ENCODE data around the gene CRYBG3. TPM values are rescaled to one million over a fixed set of nuclear protein-coding genes. Genes with fewer than 3 reads are reported as not detected.

The CRYBG3 gene
- total RNA-seq, 1 experiment from 2014 or later, result 5.9 TPM

- Histone ChIP-seq H2AFZ (ENCODE audit: low read length) (no peak overlapping the region), H2BK5ac (ENCODE audit: insufficient read length, low read length) (no peak overlapping the region), H4K8ac (replicated peaks; ENCODE audit: insufficient read length, low read depth, low read length) (no peak overlapping the region), H4K5ac (ENCODE audit: insufficient read length, low read depth, low read length) (no peak overlapping the region), H3K79me1 (ENCODE audit: insufficient read depth, low read depth, low read length, poor library complexity, severe bottlenecking) (no peaks in the 10 kb centered on the region), H3K56ac (ENCODE audit: insufficient read length, low read depth, low read length) (no peak overlapping the region), H3K23ac (ENCODE audit: insufficient read length, low read depth, low read length) (no peak overlapping the region), H3T11ph (ENCODE audit: low read length) (no peak overlapping the region), H3K79me2 (ENCODE audit: insufficient read depth, low read length) (no peaks in the 10 kb centered on the region), H3K18ac (ENCODE audit: insufficient read length, low read depth, low read length) (no peak overlapping the region), H3K27me3 (ENCODE audit: insufficient read depth, low read length) (no peaks in the 10 kb centered on the region), H3K9me3 (ENCODE audit: control insufficient read depth, low read depth, low read length) (no peaks in the 10 kb centered on the region), H3K14ac (ENCODE audit: insufficient read depth, low read length) (no peak overlapping the region), H2BK20ac (ENCODE audit: low read depth, low read length, poor library complexity, severe bottlenecking) (no peak overlapping the region), H4K20me1 (ENCODE audit: control insufficient read depth, insufficient read depth, insufficient read length) (no peaks in the 10 kb centered on the region), H3K4me2 (ENCODE audit: insufficient read depth, insufficient read length, low read length) (no peak overlapping the region), H4K91ac (ENCODE audit: insufficient read length, low read depth, low read length) (no peak overlapping the region), H3K23me2 (ENCODE audit: insufficient read length, low read depth, low read length, poor library complexity, severe bottlenecking) (peaks cover 5% of the 10 kb centered on the region), H3K27ac (ENCODE audit: insufficient read length, low read depth, low read length) (no peak overlapping the region), H3K9ac (ENCODE audit: extremely low read depth, insufficient read length, low read length) (no peak overlapping the region), H2AK5ac (ENCODE audit: insufficient read length, low read length) (no peak overlapping the region), H2BK12ac (ENCODE audit: insufficient read length, low read depth, low read length) (no peak overlapping the region), H3K4me1 (ENCODE audit: insufficient read depth, low read length) (peaks cover 4% of the 10 kb centered on the region; the same call in 1 of the 2 replicates), H3K4ac (ENCODE audit: low read depth, low read length) (no peak overlapping the region), H2BK120ac (ENCODE audit: low read depth, low read length, poor library complexity, severe bottlenecking) (no peak overlapping the region), H2BK15ac (ENCODE audit: low read depth, low read length) (no peak overlapping the region)
- H3K27me3 Mint-ChIP-seq (ENCODE audit: low read depth), result no peaks in the 10 kb centered on the region
- no peak overlapping the region for H3K4me3 Mint-ChIP-seq
- H3K4me1 Mint-ChIP-seq, result peaks cover 26 to 29% of the 10 kb centered on the region in 2 experiments
- WGBS (ENCODE audit: extremely low coverage, insufficient read length, low lambda C conversion rate), result no CpG with 5 or more reads among the region's 5 CpGs
- H3K27ac Mint-ChIP-seq, result no peak overlapping the region
- H3K9me3 Mint-ChIP-seq, result peaks cover 0 to 7% of the 10 kb centered on the region in 2 experiments; a peak in 3 of 5 replicates
- H3K36me3 Mint-ChIP-seq (ENCODE audit: insufficient read depth in 1 of 3, low read depth in 3 of 3), result peaks cover 0 to 8% (median 1%) of the 10 kb centered on the region in 3 experiments; a peak in 3 of 7 replicates
- TF ChIP-seq CTCF (conservative IDR thresholded peaks at IDR 0.05), result no peak
- DNase-seq, result no peak
These were observed 169.5 kb downstream of the CRYBG3 start for GRCh38 chr3:97991293-97991682.

Data from H9 (cell line).